Mammary epithelial cell (primary cell): ENCODE measurements around the gene RCC1.
"Not testable (repeated sequence)": the region's sequence is repeated elsewhere in the genome, so short reads cannot be mapped to it uniquely, and the experiment has no call there.

Experiments
- EZH2 ChIP-seq: IDR thresholded peaks from 2 replicates; pipeline ENCODE4 v1.6.1; 2012; ENCODE audit warnings: low read length, inconsistent platforms, borderline replicate concordance
- TF ChIP-seq, protein P1 (sequence below), 2 donors: IDR thresholded peaks in 1 of 2; conservative IDR thresholded peaks in 1 of 2; 2 replicates each; pipeline ENCODE4 v1.5.1; 2011 to 2012; ENCODE audit warnings: inconsistent platforms in 2 of 2, low read length in 2 of 2, mild to moderate bottlenecking in 2 of 2, control low read depth in 1 of 2, low read depth in 1 of 2; ENCODE audit not compliant: insufficient read depth in 1 of 2; ENCODE audit errors: extremely low read depth in 1 of 2

DNA sequence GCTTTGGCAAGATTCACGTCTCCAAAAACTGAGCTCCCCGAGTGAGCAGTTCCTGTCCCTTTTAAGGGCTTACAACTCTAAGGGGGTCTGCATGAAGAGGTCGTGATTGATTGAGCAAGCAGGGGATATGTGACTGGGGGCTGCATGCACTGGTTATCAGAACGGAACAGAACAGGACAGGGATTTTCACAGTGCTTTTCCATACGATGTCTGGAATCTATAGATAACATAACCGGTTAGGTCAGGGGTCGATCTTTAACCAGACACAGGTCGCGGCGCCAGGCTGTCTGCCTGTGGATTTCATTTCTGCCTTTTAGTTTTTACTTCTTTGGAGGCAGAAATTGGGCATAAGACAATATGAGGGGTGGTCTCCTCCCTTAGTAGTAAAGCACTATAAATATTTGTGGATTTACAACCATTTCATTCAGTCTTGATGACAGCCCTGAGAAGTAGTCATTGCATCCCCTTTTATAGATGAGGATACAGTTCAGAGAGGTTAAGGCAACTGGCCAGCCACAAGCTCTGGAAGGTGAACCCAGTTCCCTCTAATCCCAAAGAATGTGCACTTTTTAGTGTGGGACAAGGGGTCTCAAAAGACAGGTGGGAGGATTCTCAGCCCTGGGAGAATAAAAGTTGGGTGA is 19.3 kb downstream of the RCC1 start:
- TF ChIP-seq, protein P1, sequence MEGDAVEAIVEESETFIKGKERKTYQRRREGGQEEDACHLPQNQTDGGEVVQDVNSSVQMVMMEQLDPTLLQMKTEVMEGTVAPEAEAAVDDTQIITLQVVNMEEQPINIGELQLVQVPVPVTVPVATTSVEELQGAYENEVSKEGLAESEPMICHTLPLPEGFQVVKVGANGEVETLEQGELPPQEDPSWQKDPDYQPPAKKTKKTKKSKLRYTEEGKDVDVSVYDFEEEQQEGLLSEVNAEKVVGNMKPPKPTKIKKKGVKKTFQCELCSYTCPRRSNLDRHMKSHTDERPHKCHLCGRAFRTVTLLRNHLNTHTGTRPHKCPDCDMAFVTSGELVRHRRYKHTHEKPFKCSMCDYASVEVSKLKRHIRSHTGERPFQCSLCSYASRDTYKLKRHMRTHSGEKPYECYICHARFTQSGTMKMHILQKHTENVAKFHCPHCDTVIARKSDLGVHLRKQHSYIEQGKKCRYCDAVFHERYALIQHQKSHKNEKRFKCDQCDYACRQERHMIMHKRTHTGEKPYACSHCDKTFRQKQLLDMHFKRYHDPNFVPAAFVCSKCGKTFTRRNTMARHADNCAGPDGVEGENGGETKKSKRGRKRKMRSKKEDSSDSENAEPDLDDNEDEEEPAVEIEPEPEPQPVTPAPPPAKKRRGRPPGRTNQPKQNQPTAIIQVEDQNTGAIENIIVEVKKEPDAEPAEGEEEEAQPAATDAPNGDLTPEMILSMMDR (conservative IDR thresholded peaks at IDR 0.05 in 1 of 2, IDR thresholded peaks at IDR 0.05 in 1 of 2; ENCODE audit: extremely low read depth in 1 of 2, insufficient read depth in 1 of 2, low read depth in 1 of 2, low read length in 2 of 2) = not testable (repeated sequence)
- not testable (repeated sequence) for TF ChIP-seq EZH2
